K562 (cell line): ENCODE results near the gene GRIN2A. TPM values are rescaled to one million over a fixed set of nuclear protein-coding genes. Genes with fewer than 3 reads are reported as not detected.

ENCODE experiments used
- ARID2 ChIP-seq: fragments of 450-650 bp; IDR thresholded peaks from 2 replicates; pipeline ENCODE4 v1.6.1; 2017; ENCODE audit warnings: antibody characterized with exemption, mild to moderate bottlenecking
- ARID3B ChIP-seq: fragments of 250-450 bp; sonication (Bioruptor Pico); IDR thresholded peaks from 2 replicates; pipeline ENCODE4 v1.4.0; 2020; ENCODE audit warnings: borderline replicate concordance
- BHLHE40 ChIP-seq: IDR thresholded peaks from 2 replicates; pipeline ENCODE4 v1.6.1; 2011; ENCODE audit warnings: low read length, improper control_type of control experiment
- CCAR2 ChIP-seq: fragments of 200-400 bp; formaldehyde crosslinking; IDR thresholded peaks from 2 replicates; pipeline ENCODE4 v1.6.1; 2017; ENCODE audit warnings: mild to moderate bottlenecking, low read depth, low read length
- CREM ChIP-seq: IDR thresholded peaks from 2 replicates; pipeline ENCODE4 v1.6.1; 2014; ENCODE audit warnings: antibody characterized with exemption, low read depth
- DDX20 ChIP-seq: fragments of 450-650 bp; IDR thresholded peaks from 2 replicates; pipeline ENCODE4 v1.6.1; 2016; ENCODE audit warnings: missing genetic modification characterization, low read depth, mild to moderate bottlenecking, missing compliant biosample characterization, moderate library complexity
- E2F3 ChIP-seq: fragments of 250-450 bp; sonication (Bioruptor Pico); IDR thresholded peaks from 2 replicates; pipeline ENCODE4 v1.4.0; 2020; ENCODE audit warnings: mild to moderate bottlenecking
- ESRRB ChIP-seq: fragments of 250-450 bp; sonication (Bioruptor Pico); IDR thresholded peaks from 2 replicates; pipeline ENCODE4 v1.5.0; 2020; ENCODE audit warnings: mild to moderate bottlenecking, moderate library complexity, borderline replicate concordance
- GMEB1 ChIP-seq: fragments of 250-450 bp; sonication (Bioruptor Pico); IDR thresholded peaks from 2 replicates; pipeline ENCODE4 v1.4.0; 2020; ENCODE audit warnings: mild to moderate bottlenecking
- NRF1 ChIP-seq, 2 experiments: fragments of 450-650 bp; IDR thresholded peaks in 1 of 2; conservative IDR thresholded peaks in 1 of 2; 2 replicates each; pipeline ENCODE4 v1.6.1; 2014; ENCODE audit warnings: mild to moderate bottlenecking in 2 of 2
- PCBP1 ChIP-seq: fragments of 200-400 bp; formaldehyde crosslinking; IDR thresholded peaks from 2 replicates; pipeline ENCODE4 v1.6.1; 2018; ENCODE audit warnings: mild to moderate bottlenecking, low read depth, low read length; ENCODE audit not compliant: poor library complexity, severe bottlenecking
- PHF21A ChIP-seq: fragments of 450-650 bp; IDR thresholded peaks from 2 replicates; pipeline ENCODE4 v1.6.1; 2017; ENCODE audit warnings: low read depth, borderline replicate concordance
- RAD21 ChIP-seq, 2 experiments: fragments of 250-450 bp in 1 of 2; fragments of 450-650 bp in 1 of 2; sonication (Bioruptor Pico) in 1 of 2; formaldehyde crosslinking in 1 of 2; IDR thresholded peaks in 1 of 2; conservative IDR thresholded peaks in 1 of 2; 2 replicates each; pipeline versions ENCODE4 v1.4.0 to v1.8.0; 2020 to 2022; ENCODE audit warnings: mild to moderate bottlenecking in 2 of 2, moderate library complexity in 1 of 2
- SMC3 ChIP-seq: conservative IDR thresholded peaks from 2 replicates; pipeline ENCODE4 v1.6.1; 2011; ENCODE audit warnings: low read depth, low read length, improper control_type of control experiment; ENCODE audit not compliant: insufficient read depth
- STAG1 ChIP-seq: sonication (generic); formaldehyde crosslinking; IDR thresholded peaks from 2 replicates; pipeline ENCODE4 v1.5.0; 2020; ENCODE audit warnings: missing genetic modification reagents, borderline replicate concordance
- ZNF12 ChIP-seq: sonication (generic); formaldehyde crosslinking; IDR thresholded peaks from 2 replicates; pipeline ENCODE4 v1.4.0; 2020; ENCODE audit warnings: mild to moderate bottlenecking, missing genetic modification reagents
- ZNF184 ChIP-seq: sonication (generic); formaldehyde crosslinking; IDR thresholded peaks from 2 replicates; pipeline ENCODE4 v1.5.0; 2020; ENCODE audit warnings: missing genetic modification reagents
- ZNF217 ChIP-seq: sonication (generic); formaldehyde crosslinking; IDR thresholded peaks from 2 replicates; pipeline ENCODE4 v1.8.0; 2022; ENCODE audit warnings: mild to moderate bottlenecking, missing genetic modification reagents
- ZNF263 ChIP-seq: sonication (generic); formaldehyde crosslinking; IDR thresholded peaks from 2 replicates; pipeline ENCODE4 v1.8.0; 2022; ENCODE audit warnings: mild to moderate bottlenecking, missing genetic modification reagents, borderline replicate concordance
- ZNF561 ChIP-seq: fragments of 450-650 bp; formaldehyde crosslinking; conservative IDR thresholded peaks from 2 replicates; pipeline ENCODE4 v1.4.0; 2020; ENCODE audit warnings: mild to moderate bottlenecking, moderate library complexity
- ZNF696 ChIP-seq: fragments of 250-450 bp; sonication (Bioruptor Pico); conservative IDR thresholded peaks from 2 replicates; pipeline ENCODE4 v1.4.0; 2020; ENCODE audit warnings: mild to moderate bottlenecking, moderate library complexity
- polyA plus RNA-seq, 8 experiments: library from polyadenylated mRNA; depleted of rRNA in 4 of 8; stranded (reverse) in 5 of 8; unstranded in 3 of 8; fragments of >200 nt; fragmentation: Nextera tagmentation in 2 of 8; fragmentation: Illumina TruSeq in 1 of 8; extraction: Ambion mirVana in 2 of 8; extraction: Trizol in 1 of 8; gene quantifications; 2 replicates each; pipeline versions ENCODE4 v1.2.1 to v1.2.3, GENCODE V29; 2011 to 2014; ENCODE audit warnings: inconsistent platforms in 1 of 8, missing spikeins in 1 of 8
- total RNA-seq, 7 experiments: library from RNA; depleted of rRNA in 6 of 7; stranded (reverse); fragments of >200 nt in 6 of 7; fragmentation: Illumina TruSeq in 2 of 7; extraction: Trizol in 2 of 7; gene quantifications; 2 replicates each; pipeline versions ENCODE4 v1.2.1 to v1.2.3, GENCODE V29; 2011 to 2021; ENCODE audit warnings: low replicate concordance in 1 of 7
- TF ChIP-seq, protein P1 (sequence below), 2 experiments: IDR thresholded peaks; 2 replicates each; pipeline ENCODE4 v1.6.1; 2012; ENCODE audit warnings: improper control_type of control experiment in 2 of 2, low read depth in 2 of 2, low read length in 2 of 2, borderline replicate concordance in 1 of 2

GRIN2A gene
- total and polyA plus RNA-seq, 9 of the 15 experiments (the other 6 are each of a cell fraction or from before 2014, with no cell fraction given), result not detected

DNA sequence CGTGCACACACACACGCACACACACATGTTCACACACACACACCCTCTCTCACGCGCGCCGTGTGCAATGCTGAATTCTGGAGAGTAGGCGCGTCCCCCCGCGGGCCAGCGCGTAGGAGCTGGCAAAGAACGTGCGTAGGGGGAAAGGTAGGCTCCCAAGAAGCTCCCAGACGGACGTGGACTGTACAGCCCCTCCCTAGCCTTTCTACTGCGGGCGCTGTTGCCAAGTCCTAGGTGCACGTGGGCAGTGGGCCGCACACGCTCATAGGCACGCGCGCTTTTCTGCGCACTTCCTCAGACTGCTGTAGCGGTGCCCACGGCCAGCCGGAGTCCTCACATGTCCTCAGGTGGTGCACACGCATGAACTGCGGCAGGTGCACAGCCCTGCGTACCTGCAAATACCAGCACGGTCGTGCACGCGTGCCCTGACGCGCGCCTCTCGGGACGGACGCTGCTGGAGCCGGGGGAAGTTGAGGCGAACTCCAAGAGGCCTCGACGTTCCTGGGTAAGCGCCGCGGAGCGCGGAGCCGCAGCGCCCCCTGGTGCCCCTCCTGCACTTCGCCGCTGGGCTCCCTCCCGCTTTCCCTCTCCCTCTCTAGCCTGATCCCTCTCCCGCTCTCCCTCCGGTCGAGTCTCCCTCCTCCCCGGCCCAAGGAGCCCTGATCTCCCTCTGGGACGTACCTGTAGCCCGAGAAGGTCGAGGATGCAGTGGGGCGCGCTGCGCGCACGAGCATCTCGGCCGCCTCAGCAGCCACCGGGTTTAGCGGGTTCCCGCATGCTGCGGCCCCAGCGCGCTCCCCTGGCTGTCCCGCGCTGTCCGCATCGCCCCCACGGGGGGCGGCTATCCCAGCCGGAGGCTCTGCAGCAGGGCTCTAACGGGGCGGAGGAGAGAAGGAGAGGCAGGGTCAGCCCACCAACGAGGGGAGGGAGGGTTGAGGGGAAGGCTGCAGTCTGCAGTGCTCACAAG is 749 bp downstream of the GRIN2A start (continued):
- TF ChIP-seq ZNF184 (CRISPR knock-in tag), result no peak
- TF ChIP-seq ZNF561 (CRISPR knock-in tag), result no peak
- no peak for TF ChIP-seq ZNF12 (CRISPR knock-in tag)
- TF ChIP-seq ARID3B (CRISPR knock-in tag), result 0 out of 2 replicates have a peak, but pooled peaks have one; percentile 24
- TF ChIP-seq RAD21 (CRISPR knock-in tag; conservative IDR thresholded peaks at IDR 0.05 in 1 of 2, IDR thresholded peaks at IDR 0.05 in 1 of 2), result peak; percentile 68 to 88
- peak; percentile 85; the same call in 1 of the 2 replicates for TF ChIP-seq STAG1 (CRISPR knock-in tag)
- TF ChIP-seq ZNF217 (CRISPR knock-in tag), result no peak
- peak; percentile 51; the same call in 1 of the 2 replicates for TF ChIP-seq BHLHE40
- TF ChIP-seq GMEB1 (CRISPR knock-in tag), result no peak
- TF ChIP-seq, protein P1, sequence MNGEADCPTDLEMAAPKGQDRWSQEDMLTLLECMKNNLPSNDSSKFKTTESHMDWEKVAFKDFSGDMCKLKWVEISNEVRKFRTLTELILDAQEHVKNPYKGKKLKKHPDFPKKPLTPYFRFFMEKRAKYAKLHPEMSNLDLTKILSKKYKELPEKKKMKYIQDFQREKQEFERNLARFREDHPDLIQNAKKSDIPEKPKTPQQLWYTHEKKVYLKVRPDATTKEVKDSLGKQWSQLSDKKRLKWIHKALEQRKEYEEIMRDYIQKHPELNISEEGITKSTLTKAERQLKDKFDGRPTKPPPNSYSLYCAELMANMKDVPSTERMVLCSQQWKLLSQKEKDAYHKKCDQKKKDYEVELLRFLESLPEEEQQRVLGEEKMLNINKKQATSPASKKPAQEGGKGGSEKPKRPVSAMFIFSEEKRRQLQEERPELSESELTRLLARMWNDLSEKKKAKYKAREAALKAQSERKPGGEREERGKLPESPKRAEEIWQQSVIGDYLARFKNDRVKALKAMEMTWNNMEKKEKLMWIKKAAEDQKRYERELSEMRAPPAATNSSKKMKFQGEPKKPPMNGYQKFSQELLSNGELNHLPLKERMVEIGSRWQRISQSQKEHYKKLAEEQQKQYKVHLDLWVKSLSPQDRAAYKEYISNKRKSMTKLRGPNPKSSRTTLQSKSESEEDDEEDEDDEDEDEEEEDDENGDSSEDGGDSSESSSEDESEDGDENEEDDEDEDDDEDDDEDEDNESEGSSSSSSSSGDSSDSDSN (IDR thresholded peaks at IDR 0.05; ENCODE audit: borderline replicate concordance in 1 of 2, low read depth in 2 of 2, low read length in 2 of 2), result no peak
- TF ChIP-seq ZNF696, result no peak
- no peak for TF ChIP-seq CCAR2
- TF ChIP-seq ESRRB, result no peak
- peak; percentile 80 for TF ChIP-seq SMC3
- TF ChIP-seq NRF1 (conservative IDR thresholded peaks at IDR 0.05 in 1 of 2, IDR thresholded peaks at IDR 0.05 in 1 of 2), result no peak
- no peak for TF ChIP-seq DDX20 (tag)
- TF ChIP-seq E2F3, result no peak
- TF ChIP-seq ARID2, result peak; percentile 17; the same call in 1 of the 2 replicates
- TF ChIP-seq ZNF263 (CRISPR knock-in tag), result peak; percentile 84
- TF ChIP-seq PHF21A, result no peak
- TF ChIP-seq CREM, result 0 out of 2 replicates have a peak, but pooled peaks have one; percentile 5
- peak; percentile 67 for TF ChIP-seq PCBP1
